ENCODE data around the gene LRRC74B.

- TF ChIP-seq RCOR1 (IDR thresholded peaks at IDR 0.05; ENCODE audit: low read depth, low read length) (no peak), CTCF (IDR thresholded peaks at IDR 0.05) (no peak), TFCP2L1 (CRISPR knock-in tag; IDR thresholded peaks at IDR 0.05) (no peak), POLR2A (IDR thresholded peaks at IDR 0.05; ENCODE audit: low read length) (no peak), ZNF302 (CRISPR knock-in tag; IDR thresholded peaks at IDR 0.05) (no peak), EP300 (IDR thresholded peaks at IDR 0.05) (no peak), RAD21 (conservative IDR thresholded peaks at IDR 0.05 in 1 of 2, IDR thresholded peaks at IDR 0.05 in 1 of 2) (no peak), MAZ (IDR thresholded peaks at IDR 0.05; ENCODE audit: borderline replicate concordance, low read depth, low read length) (no peak), MAX (IDR thresholded peaks at IDR 0.05) (no peak), NPAS2 (CRISPR knock-in tag; IDR thresholded peaks at IDR 0.05; ENCODE audit: borderline replicate concordance) (no peak), CBX2 (IDR thresholded peaks at IDR 0.05; ENCODE audit: borderline replicate concordance, low read depth) (no peak)
- TF ChIP-seq, protein P1, sequence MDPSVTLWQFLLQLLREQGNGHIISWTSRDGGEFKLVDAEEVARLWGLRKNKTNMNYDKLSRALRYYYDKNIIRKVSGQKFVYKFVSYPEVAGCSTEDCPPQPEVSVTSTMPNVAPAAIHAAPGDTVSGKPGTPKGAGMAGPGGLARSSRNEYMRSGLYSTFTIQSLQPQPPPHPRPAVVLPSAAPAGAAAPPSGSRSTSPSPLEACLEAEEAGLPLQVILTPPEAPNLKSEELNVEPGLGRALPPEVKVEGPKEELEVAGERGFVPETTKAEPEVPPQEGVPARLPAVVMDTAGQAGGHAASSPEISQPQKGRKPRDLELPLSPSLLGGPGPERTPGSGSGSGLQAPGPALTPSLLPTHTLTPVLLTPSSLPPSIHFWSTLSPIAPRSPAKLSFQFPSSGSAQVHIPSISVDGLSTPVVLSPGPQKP (IDR thresholded peaks at IDR 0.05; ENCODE audit: low read depth, low read length): no peak
These were observed 2.5 kb upstream of the LRRC74B start for GRCh38 chr22:21042978-21043859.
